ENCODE measurements around the gene MRPS12. TPM values are rescaled to one million over a fixed set of nuclear protein-coding genes. Genes with fewer than 3 reads are reported as not detected.

MRPS12 gene
- total and polyA plus RNA-seq, 9 of the 15 experiments (the other 6 are each of a cell fraction or from before 2014, with no cell fraction given): 8.1 to 174 (median 52.0) TPM

DNA sequence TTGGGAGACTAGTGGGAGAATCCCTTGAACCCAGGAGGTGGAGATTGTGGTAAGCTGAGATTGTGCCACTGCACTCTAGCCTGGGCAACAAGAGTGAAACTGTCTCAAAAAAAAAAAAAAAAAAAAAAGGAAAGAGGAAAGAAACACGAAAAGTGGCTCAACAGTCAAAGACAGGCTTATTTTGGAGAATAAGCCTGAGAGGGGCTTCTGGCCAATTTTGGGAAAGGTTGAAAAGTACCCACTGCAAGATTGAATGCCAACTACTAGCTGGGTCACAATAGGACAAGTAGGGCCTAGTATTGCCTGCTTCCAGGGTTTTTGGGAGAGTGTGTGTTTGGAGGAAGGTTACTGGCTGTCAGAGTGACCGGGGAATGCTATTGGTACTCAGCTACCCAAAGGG lies 27.6 kb downstream of the MRPS12 start:
- no peaks in the 10 kb centered on the region for H4K20me1 ChIP-seq (replicated peaks; ENCODE audit: control insufficient read depth, insufficient read depth, low read length)
- no peak for TF ChIP-seq ZNF561 (CRISPR knock-in tag; conservative IDR thresholded peaks at IDR 0.05)
- no peak for TF ChIP-seq NR2F6 (CRISPR knock-in tag; IDR thresholded peaks at IDR 0.05)
- no peak for TF ChIP-seq E2F5 (CRISPR knock-in tag; IDR thresholded peaks at IDR 0.05)
- no peak for TF ChIP-seq HMBOX1 (IDR thresholded peaks at IDR 0.05)
- no peak for TF ChIP-seq ZNF146 (CRISPR knock-in tag; IDR thresholded peaks at IDR 0.05; ENCODE audit: unreplicated experiment)
- TF ChIP-seq HLTF (IDR thresholded peaks at IDR 0.05): peak; percentile 99
- peak; percentile 68 for TF ChIP-seq ZNF384 (IDR thresholded peaks at IDR 0.05; ENCODE audit: low read depth, low read length)
- no peak for TF ChIP-seq DDX20 (tag; IDR thresholded peaks at IDR 0.05; ENCODE audit: low read depth)
- TF ChIP-seq YY1 (IDR thresholded peaks at IDR 0.05; ENCODE audit: borderline replicate concordance in 1 of 3, control insufficient read depth in 1 of 3, extremely low read depth in 1 of 3, insufficient read depth in 3 of 3, insufficient read length in 1 of 3, insufficient replicate concordance in 2 of 3, low read depth in 1 of 3, low read length in 2 of 3): no peak
- TF ChIP-seq RBM17 (IDR thresholded peaks at IDR 0.05; ENCODE audit: borderline replicate concordance, low read depth, low read length): no peak
- no peak for FAIRE-seq
- no peaks in the 10 kb centered on the region for H3K79me2 ChIP-seq (ENCODE audit: control insufficient read depth, insufficient read depth, low read length)
- ChIA-PET POLR2A (interaction anchor here (0.6 kb wide), 1 partner anchor 112 kb away, joined by 4 read pairs; no protein-coding TSS in a partner anchor), CTCF (ENCODE audit: low intra/inter-chr PET ratio) (no interaction called here)
- WGBS (ENCODE audit: insufficient coverage, low coverage, missing lambda C conversion rate): 100% methylated on average over 1 of the region's 2 CpGs
- no peak overlapping the region for H2AFZ ChIP-seq (ENCODE audit: low read depth, low read length)
- intact Hi-C loops (cut with micrococcal nuclease): no loop called here
- H3K4me3 ChIP-seq: no peak overlapping the region
- no peak for ATAC-seq
- in situ Hi-C loops (cut with MboI): no loop called here
- H3K9me3 ChIP-seq (replicated peaks; ENCODE audit: control insufficient read depth, insufficient read depth, low read depth, low read length): no peaks in the 10 kb centered on the region; the same call in 1 of the 2 replicates
- no peaks in the 10 kb centered on the region for H3K9me1 ChIP-seq (ENCODE audit: control insufficient read depth, insufficient read depth, low read length)
- DNase-seq (ENCODE audit: extremely low read depth in 1 of 4, low spot score in 3 of 4): no peak
- H3K9ac ChIP-seq (ENCODE audit: insufficient read depth in 1 of 2, low read depth in 2 of 2, low read length in 2 of 2): no peak overlapping the region
- peaks cover 9% of the 10 kb centered on the region; the same call in 1 of the 3 replicates for H3K36me3 ChIP-seq (ENCODE audit: control insufficient read depth, insufficient read depth, low read length)
- H3K27me3 ChIP-seq (ENCODE audit: control insufficient read depth in 2 of 2, insufficient read depth in 2 of 2, low read length in 2 of 2): no peaks in the 10 kb centered on the region
- no peak overlapping the region for H3K27ac ChIP-seq (ENCODE audit: extremely low read depth, low read depth, low read length)
- peaks cover 3 to 7% of the 10 kb centered on the region in 2 experiments; a peak in 3 of 5 replicates for H3K4me1 ChIP-seq (replicated peaks in 1 of 2; ENCODE audit: control insufficient read depth in 2 of 2, insufficient read depth in 2 of 2, low read length in 2 of 2)
- BruUV-seq (replicated peaks): no TSS peak
- no peak overlapping the region for H3K4me2 ChIP-seq (ENCODE audit: insufficient read depth, low read length)
